ENCODE data around the gene EXOC3L1.

Gene EXOC3L1

GRCh38 chr16:67149276-67150046, 40.5 kb downstream of the EXOC3L1 start:
- 0 out of 2 replicates have a peak, but pooled peaks cover 3% of the 10 kb centered on the region for H3K4me1 ChIP-seq (ENCODE audit: control insufficient read depth, insufficient read depth, low read length)
- H3K4me3 ChIP-seq (ENCODE audit: low read depth, low read length) = no peak overlapping the region
- no peaks in the 10 kb centered on the region for H3K9me3 ChIP-seq (ENCODE audit: control insufficient read depth, insufficient read depth, low read depth, low read length)
- peaks cover 0 to 52% of the 10 kb centered on the region in 2 experiments; a peak in 1 of 3 replicates for H3K36me3 ChIP-seq (ENCODE audit: control insufficient read depth in 2 of 2, insufficient read depth in 1 of 2, low read length in 2 of 2)
- CTCF ChIA-PET = interaction anchor here (0.7 to 1.4 kb wide), 3 partner anchors 46 to 570 kb away, joined by 3 to 5 read pairs (median 3); partner anchors contain the start of gene CMTM2
- TF ChIP-seq ZNF350 (tag by site-specific recombination; IDR thresholded peaks at IDR 0.05) (no peak), ZFP3 (tag by site-specific recombination; IDR thresholded peaks at IDR 0.05; ENCODE audit: low read depth) (0 out of 2 replicates have a peak, but pooled peaks have one; percentile 3)
- no peak overlapping the region for H3K27ac ChIP-seq (ENCODE audit: extremely low read depth, low read depth, low read length)
- POLR2A ChIA-PET = interaction anchor here (0.6 kb wide), 1 partner anchor 264 kb away, joined by 5 read pairs; no protein-coding TSS in a partner anchor

GRCh38 chr16:67148656-67149275, 41.2 kb downstream of the EXOC3L1 start:
- H3K36me3 ChIP-seq (ENCODE audit: control insufficient read depth in 2 of 2, insufficient read depth in 1 of 2, low read length in 2 of 2) = peaks cover 2 to 59% of the 10 kb centered on the region in 2 experiments; a peak in 2 of 3 replicates
- H3K4me3 ChIP-seq (ENCODE audit: low read depth, low read length) = no peak overlapping the region
- TF ChIP-seq BCL11A (tag by site-specific recombination; IDR thresholded peaks at IDR 0.05; ENCODE audit: low read depth) (no peak), SCRT2 (tag by site-specific recombination; IDR thresholded peaks at IDR 0.05) (0 out of 2 replicates have a peak, but pooled peaks have one; percentile 21), ZFP3 (tag by site-specific recombination; IDR thresholded peaks at IDR 0.05; ENCODE audit: low read depth) (peak; percentile 64; the same call in 1 of the 2 replicates)
- ChIA-PET POLR2A (interaction anchor here (0.6 kb wide), 1 partner anchor 265 kb away, joined by 5 read pairs; no protein-coding TSS in a partner anchor), CTCF (interaction anchor here (0.7 to 1.4 kb wide), 3 partner anchors 45 to 569 kb away, joined by 3 to 5 read pairs (median 3); partner anchors contain the start of gene CMTM2)
- no peaks in the 10 kb centered on the region for H3K9me3 ChIP-seq (ENCODE audit: control insufficient read depth, insufficient read depth, low read depth, low read length)
- H3K27ac ChIP-seq (ENCODE audit: extremely low read depth, low read depth, low read length) = no peak overlapping the region
- H3K4me1 ChIP-seq (ENCODE audit: control insufficient read depth, insufficient read depth, low read length) = 0 out of 2 replicates have a peak, but pooled peaks cover 3% of the 10 kb centered on the region

GRCh38 chr16:67148221-67148620, 41.7 kb downstream of the EXOC3L1 start:
- ChIA-PET CTCF (no interaction called here), POLR2A (no interaction called here)
- H3K36me3 ChIP-seq (ENCODE audit: control insufficient read depth in 2 of 2, insufficient read depth in 1 of 2, low read length in 2 of 2) = peaks cover 5 to 63% of the 10 kb centered on the region in 2 experiments; a peak in 2 of 3 replicates

More at GRCh38 chr16:67148221-67148620, 41.7 kb downstream of the EXOC3L1 start:
- no peak overlapping the region for H3K27ac ChIP-seq (ENCODE audit: extremely low read depth, low read depth, low read length)
- H3K9me3 ChIP-seq (ENCODE audit: control insufficient read depth, insufficient read depth, low read depth, low read length) = no peaks in the 10 kb centered on the region
- H3K4me1 ChIP-seq (ENCODE audit: control insufficient read depth, insufficient read depth, low read length) = 0 out of 2 replicates have a peak, but pooled peaks cover 3% of the 10 kb centered on the region
- H3K4me3 ChIP-seq (ENCODE audit: low read depth, low read length) = no peak overlapping the region
- TF ChIP-seq ZNF704 (tag by site-specific recombination; IDR thresholded peaks at IDR 0.05) = no peak
- no peak for TF ChIP-seq SP3 (tag by site-specific recombination; IDR thresholded peaks at IDR 0.05)
- TF ChIP-seq MZF1 (tag by site-specific recombination; IDR thresholded peaks at IDR 0.05; ENCODE audit: borderline replicate concordance) = no peak
- TF ChIP-seq GFI1B (tag by site-specific recombination; IDR thresholded peaks at IDR 0.05) = no peak
- TF ChIP-seq ZNF155 (tag by site-specific recombination; IDR thresholded peaks at IDR 0.05) = no peak
- no peak for TF ChIP-seq ZNF214 (tag by site-specific recombination; IDR thresholded peaks at IDR 0.05; ENCODE audit: borderline replicate concordance)
- TF ChIP-seq MYNN (tag by site-specific recombination; IDR thresholded peaks at IDR 0.05; ENCODE audit: borderline replicate concordance) = no peak
- TF ChIP-seq ZNF449 (tag by site-specific recombination; IDR thresholded peaks at IDR 0.05) = no peak
- TF ChIP-seq ZNF777 (tag by site-specific recombination; IDR thresholded peaks at IDR 0.05; ENCODE audit: borderline replicate concordance) = no peak
- TF ChIP-seq ZNF366 (tag by site-specific recombination; conservative IDR thresholded peaks at IDR 0.05) = no peak
- TF ChIP-seq ZNF221 (tag by site-specific recombination; IDR thresholded peaks at IDR 0.05; ENCODE audit: borderline replicate concordance) = no peak
- TF ChIP-seq ZNF610 (tag by site-specific recombination; IDR thresholded peaks at IDR 0.05; ENCODE audit: borderline replicate concordance) = no peak
- TF ChIP-seq ZNF23 (tag by site-specific recombination; IDR thresholded peaks at IDR 0.05; ENCODE audit: borderline replicate concordance) = no peak

All from HEK293 (cell line).